Measurements from ENCODE around the gene SLC43A2. TPM values are rescaled to one million over a fixed set of nuclear protein-coding genes. Genes with fewer than 3 reads are reported as not detected.

SLC43A2 gene
- total and polyA plus RNA-seq, 2 donors (not counting 3 experiments of a cell fraction or from before 2014, with no cell fraction given), result 41.7 to 52.0 TPM

GRCh38 chr17:1559047-1560043, 69.3 kb downstream of the SLC43A2 start:
- FAIRE-seq (peak; percentile 42), DNase-seq (ENCODE audit: low read depth, low spot score) (peak; percentile 33)
- H3K36me3 ChIP-seq (ENCODE audit: control insufficient read depth in 2 of 2, extremely low read depth in 1 of 2, insufficient read depth in 2 of 2, low read length in 2 of 2), result peaks cover 3 to 5% of the 10 kb centered on the region in 2 experiments
- no peaks in the 10 kb centered on the region for H3K9me3 ChIP-seq (replicated peaks; ENCODE audit: control insufficient read depth, insufficient read depth, low read length)
- no TSS peak for BruUV-seq (replicated peaks)
- intact Hi-C loops (cut with micrococcal nuclease), result loop anchor here (5.0 to 10.0 kb wide), 2 partner anchors 155 to 292 kb away; partner anchors contain the start of gene TLCD2
- TF ChIP-seq GATA2 (IDR thresholded peaks at IDR 0.05; ENCODE audit: insufficient read depth, insufficient read length, low read depth, low read length) (no peak), POLR2AphosphoS5 (IDR thresholded peaks at IDR 0.05; ENCODE audit: insufficient read depth, low read depth, low read length) (no peak), JUN (IDR thresholded peaks at IDR 0.05; ENCODE audit: borderline replicate concordance, insufficient read depth, insufficient read length, low read depth) (no peak), CTCF (IDR thresholded peaks at IDR 0.05; ENCODE audit: extremely low read depth in 1 of 2, insufficient read depth in 1 of 2, low read depth in 1 of 2, low read length in 2 of 2) (no peak), MYC (IDR thresholded peaks at IDR 0.05; ENCODE audit: low read depth, low read length) (no peak), EZH2 (IDR thresholded peaks at IDR 0.05; ENCODE audit: borderline replicate concordance, low read depth, low read length, severe bottlenecking) (no peak), POLR2A (IDR thresholded peaks at IDR 0.05; ENCODE audit: low read depth, low read length) (no peak), FOS (IDR thresholded peaks at IDR 0.05; ENCODE audit: borderline replicate concordance, insufficient read depth, low read length) (no peak), MAX (IDR thresholded peaks at IDR 0.05; ENCODE audit: insufficient read depth, insufficient read length) (no peak)
- H2AFZ ChIP-seq (ENCODE audit: low read depth, low read length), result no peak overlapping the region
- H3K4me3 ChIP-seq (replicated peaks in 1 of 3; ENCODE audit: insufficient read depth in 1 of 3, low read depth in 1 of 3, low read length in 3 of 3), result no peak overlapping the region
- ChIA-PET CTCF (interaction anchor here (0.7 to 1.2 kb wide), 2 partner anchors 15 to 71 kb away, joined by 3 to 5 read pairs; no protein-coding TSS in a partner anchor), POLR2A (no interaction called here)
- peak overlapping the region; percentile 76 for H3K4me2 ChIP-seq (ENCODE audit: insufficient read depth, low read length)
- peaks cover 75% of the 10 kb centered on the region for H3K79me2 ChIP-seq (ENCODE audit: control insufficient read depth, insufficient read depth, low read length)
- no peak overlapping the region for H3K27ac ChIP-seq (ENCODE audit: insufficient read depth, low read depth, low read length)
- peaks cover 4% of the 10 kb centered on the region for H4K20me1 ChIP-seq (replicated peaks; ENCODE audit: control insufficient read depth, extremely low read depth, insufficient read depth, low read length)
- H3K9me1 ChIP-seq (replicated peaks; ENCODE audit: control insufficient read depth, extremely low read depth, insufficient read depth, low read length), result no peaks in the 10 kb centered on the region
- H3K9ac ChIP-seq (replicated peaks; ENCODE audit: extremely low read depth, insufficient read depth, low read length), result no peak overlapping the region
- H3K27me3 ChIP-seq (ENCODE audit: control insufficient read depth in 2 of 2, insufficient read depth in 2 of 2, low read length in 2 of 2), result no peaks in the 10 kb centered on the region
- dilution Hi-C loops (cut with MboI; ENCODE audit: extremely low pct_ligation_motif_present, low sequenced_read_pairs), result no loop called here
- H3K4me1 ChIP-seq (ENCODE audit: control insufficient read depth, extremely low read depth, insufficient read depth, low read length), result peaks cover 42% of the 10 kb centered on the region

Data from endothelial cell of umbilical vein (primary cell).